Epithelial cell of prostate (primary cell): ENCODE data around the gene NSUN7.
A peak's percentile ranks its signal among the peaks of the same experiment; 100 is the strongest.
"Not testable (repeated sequence)": the region's sequence is repeated elsewhere in the genome, so short reads cannot be mapped to it uniquely, and the experiment has no call there.

ENCODE experiments used
- DNase-seq: peaks from one replicate; pipeline ENCODE4 v3.0.0-alpha.2; 2011; ENCODE audit warnings: low read depth, low spot score
- H3K27ac ChIP-seq: fragments of 450-650 bp; 2 replicates; pipeline ENCODE4 v1.5.1; 2017; ENCODE audit warnings: mild to moderate bottlenecking

Gene NSUN7

GRCh38 chr4:40808926-40809457 is 59.2 kb downstream of the NSUN7 start:
- no peak for DNase-seq
- H3K27ac ChIP-seq, result no peak overlapping the region

- no peak for DNase-seq
These were observed 62.2 kb downstream of the NSUN7 start for GRCh38 chr4:40811956-40812355.

GRCh38 chr4:40812386-40812785 is 62.6 kb downstream of the NSUN7 start:
- H3K27ac ChIP-seq, result no peak overlapping the region
- no peak for DNase-seq

More at GRCh38 chr4:40811956-40812355, 62.2 kb downstream of the NSUN7 start:
- no peak overlapping the region for H3K27ac ChIP-seq

- DNase-seq, result no peak
- H3K27ac ChIP-seq, result no peak overlapping the region
These were observed 63.1 kb downstream of the NSUN7 start for GRCh38 chr4:40812856-40813255.

GRCh38 chr4:40817157-40817556 is 67.4 kb downstream of the NSUN7 start:
- H3K27ac ChIP-seq, DNase-seq: not testable (repeated sequence)

GRCh38 chr4:40820101-40820500 is 70.3 kb downstream of the NSUN7 start:
- no peak overlapping the region for H3K27ac ChIP-seq
- no peak for DNase-seq

GRCh38 chr4:40822420-40823166 is 72.8 kb downstream of the NSUN7 start:
- no peak overlapping the region for H3K27ac ChIP-seq
- DNase-seq, result no peak

GRCh38 chr4:40825014-40825838 is 75.5 kb downstream of the NSUN7 start:
- no peak overlapping the region for H3K27ac ChIP-seq
- DNase-seq, result no peak

- no peak overlapping the region for H3K27ac ChIP-seq
- no peak for DNase-seq
These were observed 77.1 kb downstream of the NSUN7 start for GRCh38 chr4:40826821-40827220.

- no peak overlapping the region for H3K27ac ChIP-seq
- DNase-seq, result no peak
These were observed 78.0 kb downstream of the NSUN7 start for GRCh38 chr4:40827758-40828157.

- no peak overlapping the region for H3K27ac ChIP-seq
- no peak for DNase-seq
These were observed 78.9 kb downstream of the NSUN7 start for GRCh38 chr4:40828661-40829060.

GRCh38 chr4:40829586-40829985 is 79.8 kb downstream of the NSUN7 start:
- DNase-seq, result no peak
- no peak overlapping the region for H3K27ac ChIP-seq

GRCh38 chr4:40831146-40831907 is 81.6 kb downstream of the NSUN7 start:
- no peak overlapping the region for H3K27ac ChIP-seq
- no peak for DNase-seq

- no peak for DNase-seq
These were observed 82.4 kb downstream of the NSUN7 start for GRCh38 chr4:40832175-40832574.

GRCh38 chr4:40833212-40833611 is 83.5 kb downstream of the NSUN7 start:
- no peak for DNase-seq

More at GRCh38 chr4:40832175-40832574, 82.4 kb downstream of the NSUN7 start:
- H3K27ac ChIP-seq, result no peak overlapping the region

GRCh38 chr4:40837094-40837870 is 87.5 kb downstream of the NSUN7 start:
- DNase-seq, result no peak
- H3K27ac ChIP-seq, result no peak overlapping the region

More at GRCh38 chr4:40833212-40833611, 83.5 kb downstream of the NSUN7 start:
- no peak overlapping the region for H3K27ac ChIP-seq

- DNase-seq, result no peak
- no peak overlapping the region for H3K27ac ChIP-seq
These were observed 89.0 kb downstream of the NSUN7 start for GRCh38 chr4:40838742-40839141.

GRCh38 chr4:40840255-40840984 is 90.7 kb downstream of the NSUN7 start:
- no peak overlapping the region for H3K27ac ChIP-seq
- no peak for DNase-seq

GRCh38 chr4:40840985-40841571 is 91.3 kb downstream of the NSUN7 start:
- DNase-seq, result peak; percentile 44
- H3K27ac ChIP-seq, result no peak overlapping the region
